ENCODE data around the gene DVL3.
"Not testable (repeated sequence)": the region's sequence is repeated elsewhere in the genome, so short reads cannot be mapped to it uniquely, and the experiment has no call there.

The DVL3 gene

GRCh38 chr3:184155644-184156521 lies 706 bp downstream of the DVL3 start:
- DNase-seq (ENCODE audit: low read depth, low spot score), result no peak

- no peak for DNase-seq (ENCODE audit: low read depth, low spot score)
These were observed 1.4 kb downstream of the DVL3 start for GRCh38 chr3:184156522-184156955.

- DNase-seq (ENCODE audit: low read depth, low spot score), result no peak
These were observed 2.0 kb downstream of the DVL3 start for GRCh38 chr3:184157206-184157605.

GRCh38 chr3:184158404-184158803 lies 3.2 kb downstream of the DVL3 start:
- DNase-seq (ENCODE audit: low read depth, low spot score), result no peak

GRCh38 chr3:184160456-184160855 lies 5.3 kb downstream of the DVL3 start:
- no peak for DNase-seq (ENCODE audit: low read depth, low spot score)

GRCh38 chr3:184162571-184163070 lies 7.4 kb downstream of the DVL3 start:
- not testable (repeated sequence) for DNase-seq (ENCODE audit: low read depth, low spot score)

GRCh38 chr3:184164648-184165330 lies 9.6 kb downstream of the DVL3 start:
- DNase-seq (ENCODE audit: low read depth, low spot score), result no peak

- DNase-seq (ENCODE audit: low read depth, low spot score), result no peak
These were observed 10.4 kb downstream of the DVL3 start for GRCh38 chr3:184165543-184165942.

- no peak for DNase-seq (ENCODE audit: low read depth, low spot score)
These were observed 11.5 kb downstream of the DVL3 start for GRCh38 chr3:184166671-184167070.

- no peak for DNase-seq (ENCODE audit: low read depth, low spot score)
These were observed 12.6 kb downstream of the DVL3 start for GRCh38 chr3:184167786-184168185.

- DNase-seq (ENCODE audit: low read depth, low spot score), result no peak
These were observed 13.4 kb downstream of the DVL3 start for GRCh38 chr3:184168363-184169120.

GRCh38 chr3:184169896-184170875 lies 15.0 kb downstream of the DVL3 start:
- DNase-seq (ENCODE audit: low read depth, low spot score), result no peak

GRCh38 chr3:184171562-184171961 lies 16.4 kb downstream of the DVL3 start:
- DNase-seq (ENCODE audit: low read depth, low spot score), result no peak

GRCh38 chr3:184172681-184173373 lies 17.6 kb downstream of the DVL3 start:
- no peak for DNase-seq (ENCODE audit: low read depth, low spot score)

- no peak for DNase-seq (ENCODE audit: low read depth, low spot score)
These were observed 18.2 kb downstream of the DVL3 start for GRCh38 chr3:184173374-184173722.

- DNase-seq (ENCODE audit: low read depth, low spot score), result no peak
These were observed 19.1 kb downstream of the DVL3 start for GRCh38 chr3:184174284-184174645.

- DNase-seq (ENCODE audit: low read depth, low spot score), result peak; percentile 94
These were observed 19.7 kb downstream of the DVL3 start, which contains the start of gene AP2M1 for GRCh38 chr3:184174646-184175492. Gene AP2M1 (plus strand): TSS chr3:184174855. CDS start chr3:184176994, 2,139 bp downstream.

GRCh38 chr3:184175506-184175905 lies 20.3 kb downstream of the DVL3 start:
- no peak for DNase-seq (ENCODE audit: low read depth, low spot score)

GRCh38 chr3:184175981-184176376 lies 20.8 kb downstream of the DVL3 start:
- no peak for DNase-seq (ENCODE audit: low read depth, low spot score)

Measured in iPS DF 19.7 (cell line).